ENCODE data around the gene RHOC.

The RHOC gene

GRCh38 chr1:112708002-112708448 lies 1.1 kb upstream of the RHOC start:
- TF ChIP-seq, protein P1, sequence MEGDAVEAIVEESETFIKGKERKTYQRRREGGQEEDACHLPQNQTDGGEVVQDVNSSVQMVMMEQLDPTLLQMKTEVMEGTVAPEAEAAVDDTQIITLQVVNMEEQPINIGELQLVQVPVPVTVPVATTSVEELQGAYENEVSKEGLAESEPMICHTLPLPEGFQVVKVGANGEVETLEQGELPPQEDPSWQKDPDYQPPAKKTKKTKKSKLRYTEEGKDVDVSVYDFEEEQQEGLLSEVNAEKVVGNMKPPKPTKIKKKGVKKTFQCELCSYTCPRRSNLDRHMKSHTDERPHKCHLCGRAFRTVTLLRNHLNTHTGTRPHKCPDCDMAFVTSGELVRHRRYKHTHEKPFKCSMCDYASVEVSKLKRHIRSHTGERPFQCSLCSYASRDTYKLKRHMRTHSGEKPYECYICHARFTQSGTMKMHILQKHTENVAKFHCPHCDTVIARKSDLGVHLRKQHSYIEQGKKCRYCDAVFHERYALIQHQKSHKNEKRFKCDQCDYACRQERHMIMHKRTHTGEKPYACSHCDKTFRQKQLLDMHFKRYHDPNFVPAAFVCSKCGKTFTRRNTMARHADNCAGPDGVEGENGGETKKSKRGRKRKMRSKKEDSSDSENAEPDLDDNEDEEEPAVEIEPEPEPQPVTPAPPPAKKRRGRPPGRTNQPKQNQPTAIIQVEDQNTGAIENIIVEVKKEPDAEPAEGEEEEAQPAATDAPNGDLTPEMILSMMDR (IDR thresholded peaks at IDR 0.05; ENCODE audit: extremely low read depth, insufficient read depth, missing control alignments): no peak
- in situ Hi-C loops (cut with MboI; ENCODE audit: low pct_unique_long_range_greater_than_20kb, low sequenced_read_pairs, unreplicated experiment): loop anchor here (10.0 kb wide), 1 partner anchor 313 kb away; the partner anchor contains the start of gene CTTNBP2NL
- no peak for DNase-seq (ENCODE audit: low spot score)

DNA sequence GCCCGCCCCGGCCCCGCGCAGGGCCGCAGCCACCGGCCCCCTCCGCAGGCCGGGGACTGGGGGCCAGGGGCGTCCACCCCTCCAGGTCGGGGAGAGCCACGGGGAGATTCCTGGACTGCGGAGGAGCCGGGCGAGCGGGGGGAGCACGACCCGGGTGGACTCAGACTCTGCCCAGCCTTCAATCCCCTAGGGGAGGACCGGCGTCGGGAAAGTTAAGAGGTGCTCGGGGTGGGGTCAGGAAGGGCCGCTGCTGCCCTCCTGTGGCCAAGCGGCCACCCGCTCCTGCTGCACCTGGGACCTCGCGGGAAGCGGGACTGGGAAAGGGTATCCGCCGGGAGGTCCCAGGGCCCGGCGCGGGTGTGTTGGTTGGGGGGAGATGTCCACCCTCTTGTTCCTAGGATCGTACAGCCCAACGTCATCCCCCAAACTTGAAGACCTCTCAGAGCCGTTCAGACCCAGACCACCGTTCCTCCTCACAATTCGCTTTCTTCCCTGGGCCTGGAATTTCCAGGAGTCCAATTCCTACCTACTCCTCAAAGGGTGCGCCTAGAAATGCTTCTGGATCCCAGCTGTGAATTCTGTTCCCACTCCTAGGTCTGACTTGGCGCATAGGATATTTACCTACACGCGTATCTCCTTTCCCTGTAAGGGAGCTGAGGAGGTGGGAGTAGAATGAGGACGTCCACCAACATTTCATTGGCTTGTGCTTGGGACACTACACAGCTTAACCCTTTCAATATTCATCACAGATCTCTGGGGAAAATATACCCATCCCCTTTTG lies 484 bp upstream of the RHOC start:
- in situ Hi-C loops (cut with MboI; ENCODE audit: low pct_unique_long_range_greater_than_20kb, low sequenced_read_pairs, unreplicated experiment): loop anchor here (10.0 kb wide), 1 partner anchor 313 kb away; the partner anchor contains the start of gene CTTNBP2NL
- TF ChIP-seq, protein P1 (IDR thresholded peaks at IDR 0.05; ENCODE audit: extremely low read depth, insufficient read depth, missing control alignments): peak; percentile 94
- peak; percentile 90 for DNase-seq (ENCODE audit: low spot score)

DNA sequence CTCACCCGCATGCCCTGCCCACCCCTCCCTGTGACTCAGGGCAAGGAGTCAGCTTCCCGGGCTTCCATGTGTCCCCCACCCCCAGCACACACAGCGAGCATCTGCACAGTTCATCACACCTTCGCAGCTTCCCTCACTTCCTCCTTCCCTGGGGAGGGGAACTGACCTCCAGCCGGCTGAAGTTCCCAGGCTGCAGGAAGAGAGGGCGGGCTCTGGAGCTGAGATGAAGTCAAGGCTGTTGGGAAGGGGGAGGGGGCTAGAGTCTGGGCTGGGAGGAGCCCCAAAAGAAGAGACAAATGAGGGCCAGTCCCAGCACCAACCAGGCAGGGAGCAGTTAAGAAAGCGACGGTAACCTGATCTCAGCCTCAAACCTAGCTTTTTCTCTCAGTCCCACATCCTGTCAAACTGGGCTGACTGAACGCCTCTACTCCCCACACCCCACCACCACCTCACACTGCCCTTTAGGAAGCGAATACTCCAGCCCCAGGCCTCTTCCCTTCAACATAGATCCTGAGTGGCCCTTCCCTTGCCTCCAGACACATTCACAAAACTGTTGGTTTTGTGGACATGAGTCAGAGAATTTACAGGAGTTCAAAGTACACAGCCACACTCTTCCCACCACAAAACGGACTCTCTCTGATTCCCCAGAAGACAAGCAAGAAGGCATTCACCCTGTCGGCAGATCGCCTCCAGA lies 1.8 kb downstream of the RHOC start:
- in situ Hi-C loops (cut with MboI; ENCODE audit: low pct_unique_long_range_greater_than_20kb, low sequenced_read_pairs, unreplicated experiment): loop anchor here (10.0 kb wide), 1 partner anchor 310 kb away; the partner anchor contains the start of gene CTTNBP2NL

GRCh38 chr1:112704391-112704933 lies 2.5 kb downstream of the RHOC start:
- in situ Hi-C loops (cut with MboI; ENCODE audit: low pct_unique_long_range_greater_than_20kb, low sequenced_read_pairs, unreplicated experiment): loop anchor here (10.0 kb wide), 1 partner anchor 310 kb away; the partner anchor contains the start of gene CTTNBP2NL
- TF ChIP-seq, protein P1 (IDR thresholded peaks at IDR 0.05; ENCODE audit: extremely low read depth, insufficient read depth, missing control alignments): no peak
- DNase-seq (ENCODE audit: low spot score): no peak

More for the DNA sequence above, 1.8 kb downstream of the RHOC start:
- DNase-seq (ENCODE audit: low spot score): peak; percentile 93
- TF ChIP-seq, protein P1 (IDR thresholded peaks at IDR 0.05; ENCODE audit: extremely low read depth, insufficient read depth, missing control alignments): no peak

- TF ChIP-seq, protein P1 (IDR thresholded peaks at IDR 0.05; ENCODE audit: extremely low read depth, insufficient read depth, missing control alignments): no peak
- in situ Hi-C loops (cut with MboI; ENCODE audit: low pct_unique_long_range_greater_than_20kb, low sequenced_read_pairs, unreplicated experiment): loop anchor here (10.0 kb wide), 1 partner anchor 309 kb away; the partner anchor contains the start of gene CTTNBP2NL
- no peak for DNase-seq (ENCODE audit: low spot score)
Observed at GRCh38 chr1:112703706-112704105, 3.2 kb downstream of the RHOC start.

Measured in GM13977 (cell line).